ENCODE data around the gene MISFA. TPM values are rescaled to one million over a fixed set of nuclear protein-coding genes. Genes with fewer than 3 reads are reported as not detected.
"Not testable (repeated sequence)": the region's sequence is repeated elsewhere in the genome, so short reads cannot be mapped to it uniquely, and the experiment has no call there.

The MISFA gene
- total RNA-seq, 1 donor from 2014 or later = 1.7 TPM

DNA sequence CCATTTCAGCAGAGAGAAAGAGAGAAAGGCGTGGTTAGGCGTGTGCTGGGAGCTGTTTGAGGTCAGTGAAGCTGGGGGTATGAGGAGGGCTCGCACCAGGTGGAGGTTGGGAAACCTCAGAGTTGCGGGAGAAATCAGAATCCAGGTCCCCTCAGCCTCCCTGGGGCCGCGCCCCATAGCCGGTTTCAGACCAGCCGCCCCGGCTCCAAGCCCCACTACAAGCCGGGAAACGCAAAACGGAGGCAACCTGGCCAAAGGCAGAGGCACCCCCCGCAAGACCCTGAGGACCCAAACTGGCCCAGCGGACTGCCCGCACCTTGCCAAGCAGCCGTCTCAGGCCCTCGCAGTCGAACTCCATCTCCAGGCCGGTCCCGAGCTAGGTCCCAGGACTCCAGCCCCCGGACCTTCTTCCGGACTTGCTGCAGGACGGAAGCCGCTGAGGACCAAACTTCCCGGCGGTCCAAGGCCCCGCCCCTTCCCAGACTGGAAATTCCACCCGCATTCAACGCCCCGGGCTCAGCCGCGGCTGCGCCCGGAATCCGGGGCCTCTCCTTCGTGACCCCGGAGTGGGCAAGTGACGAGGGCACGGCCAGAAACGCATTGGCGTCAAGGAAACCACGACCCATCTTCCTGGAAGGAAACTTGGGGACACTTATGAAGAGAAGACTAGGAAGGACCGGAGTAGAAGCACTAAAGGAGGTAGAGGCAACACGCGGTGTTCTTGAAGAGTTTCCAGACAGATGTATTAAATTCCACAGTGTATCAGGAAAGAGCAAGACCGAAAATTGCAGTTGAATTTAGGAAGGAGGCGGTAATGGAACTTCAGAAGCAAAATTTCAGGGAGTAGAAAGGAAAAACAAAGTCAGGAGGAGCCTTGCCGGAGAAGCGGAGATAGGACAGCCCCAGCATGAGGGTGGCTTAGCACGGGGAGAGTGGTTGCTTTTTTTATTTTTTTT, 11.0 kb upstream of the MISFA start, which contains the start of gene UEVLD:
Gene UEVLD, minus strand, starts transcription at position 438 of the 956 bp plus-strand sequence. Its CDS starts 80 bp downstream, at position 358.
- Mint-ChIP-seq H3K9me3 (ENCODE audit: unreplicated experiment) (no peaks in the 10 kb centered on the region), H3K4me1 (ENCODE audit: low read depth, unreplicated experiment) (no peaks in the 10 kb centered on the region)

DNA sequence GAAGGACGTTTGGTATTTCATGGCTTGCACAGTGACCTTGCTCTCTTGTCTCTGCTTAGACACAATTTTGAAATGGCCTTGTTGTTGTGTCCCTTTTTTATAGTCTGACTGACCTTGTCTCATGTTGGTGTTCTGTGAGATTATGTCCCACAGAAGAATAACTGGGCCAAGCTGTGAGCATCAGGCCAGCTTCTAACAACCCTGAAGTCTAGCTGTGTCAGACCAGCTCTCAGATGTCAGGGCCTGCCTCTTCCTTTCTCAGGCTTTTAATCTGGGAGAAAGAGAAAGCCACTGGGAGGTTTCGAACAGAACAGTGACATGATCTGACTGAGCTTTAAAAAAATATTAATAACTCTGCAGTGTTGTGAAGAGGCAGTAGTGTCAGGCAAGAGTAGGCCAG, 9.0 kb upstream of the MISFA start:
- H3K4me1 Mint-ChIP-seq (ENCODE audit: low read depth, unreplicated experiment) = peaks cover 4% of the 10 kb centered on the region
- no peak overlapping the region for H3K4me3 Mint-ChIP-seq (ENCODE audit: unreplicated experiment)
- no peak for DNase-seq

More for the DNA sequence above, 11.0 kb upstream of the MISFA start, which contains the start of gene UEVLD:
- Mint-ChIP-seq H3K27ac (ENCODE audit: unreplicated experiment) (no peak within 1 kb of the TSS), H3K27me3 (ENCODE audit: unreplicated experiment) (peaks cover 1% of the 10 kb centered on the region), H3K36me3 (ENCODE audit: unreplicated experiment) (no peaks in the 10 kb centered on the region), H3K4me3 (ENCODE audit: unreplicated experiment) (no peak within 1 kb of the TSS)
- peak; percentile 89 for DNase-seq
- TF ChIP-seq, protein P1, sequence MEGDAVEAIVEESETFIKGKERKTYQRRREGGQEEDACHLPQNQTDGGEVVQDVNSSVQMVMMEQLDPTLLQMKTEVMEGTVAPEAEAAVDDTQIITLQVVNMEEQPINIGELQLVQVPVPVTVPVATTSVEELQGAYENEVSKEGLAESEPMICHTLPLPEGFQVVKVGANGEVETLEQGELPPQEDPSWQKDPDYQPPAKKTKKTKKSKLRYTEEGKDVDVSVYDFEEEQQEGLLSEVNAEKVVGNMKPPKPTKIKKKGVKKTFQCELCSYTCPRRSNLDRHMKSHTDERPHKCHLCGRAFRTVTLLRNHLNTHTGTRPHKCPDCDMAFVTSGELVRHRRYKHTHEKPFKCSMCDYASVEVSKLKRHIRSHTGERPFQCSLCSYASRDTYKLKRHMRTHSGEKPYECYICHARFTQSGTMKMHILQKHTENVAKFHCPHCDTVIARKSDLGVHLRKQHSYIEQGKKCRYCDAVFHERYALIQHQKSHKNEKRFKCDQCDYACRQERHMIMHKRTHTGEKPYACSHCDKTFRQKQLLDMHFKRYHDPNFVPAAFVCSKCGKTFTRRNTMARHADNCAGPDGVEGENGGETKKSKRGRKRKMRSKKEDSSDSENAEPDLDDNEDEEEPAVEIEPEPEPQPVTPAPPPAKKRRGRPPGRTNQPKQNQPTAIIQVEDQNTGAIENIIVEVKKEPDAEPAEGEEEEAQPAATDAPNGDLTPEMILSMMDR (IDR thresholded peaks at IDR 0.05; ENCODE audit: partially characterized antibody, unreplicated experiment) = no peak

DNA sequence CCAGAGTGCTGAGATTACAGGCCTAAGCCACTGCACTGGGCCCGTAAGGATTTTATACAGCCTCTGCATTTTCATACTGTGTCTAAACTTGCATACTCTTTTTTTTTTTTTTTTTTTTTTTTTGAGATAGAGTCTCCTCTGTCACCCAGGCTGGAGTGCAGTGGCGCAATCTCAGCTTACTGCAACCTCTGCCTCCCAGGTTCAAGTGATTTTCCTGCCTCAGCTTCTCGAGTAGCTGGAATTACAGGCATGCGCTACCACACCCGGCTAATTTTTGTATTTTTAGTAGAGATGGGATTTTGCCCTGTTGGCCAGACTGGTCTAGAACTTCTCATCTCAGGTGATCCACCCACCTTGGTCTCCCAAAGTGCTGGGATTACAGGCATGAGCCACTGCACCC, 5.5 kb upstream of the MISFA start:
- not testable (repeated sequence) for H3K27me3 Mint-ChIP-seq (ENCODE audit: unreplicated experiment); H3K36me3 Mint-ChIP-seq (ENCODE audit: unreplicated experiment); H3K4me3 Mint-ChIP-seq (ENCODE audit: unreplicated experiment); H3K9me3 Mint-ChIP-seq (ENCODE audit: unreplicated experiment); H3K27ac Mint-ChIP-seq (ENCODE audit: unreplicated experiment); DNase-seq; H3K4me1 Mint-ChIP-seq (ENCODE audit: low read depth, unreplicated experiment)

More for the DNA sequence above, 9.0 kb upstream of the MISFA start:
- H3K27ac Mint-ChIP-seq (ENCODE audit: unreplicated experiment) = no peak overlapping the region
- H3K9me3 Mint-ChIP-seq (ENCODE audit: unreplicated experiment) = no peaks in the 10 kb centered on the region
- H3K27me3 Mint-ChIP-seq (ENCODE audit: unreplicated experiment) = no peaks in the 10 kb centered on the region
- TF ChIP-seq, protein P1 (IDR thresholded peaks at IDR 0.05; ENCODE audit: partially characterized antibody, unreplicated experiment) = no peak
- no peaks in the 10 kb centered on the region for H3K36me3 Mint-ChIP-seq (ENCODE audit: unreplicated experiment)

DNA sequence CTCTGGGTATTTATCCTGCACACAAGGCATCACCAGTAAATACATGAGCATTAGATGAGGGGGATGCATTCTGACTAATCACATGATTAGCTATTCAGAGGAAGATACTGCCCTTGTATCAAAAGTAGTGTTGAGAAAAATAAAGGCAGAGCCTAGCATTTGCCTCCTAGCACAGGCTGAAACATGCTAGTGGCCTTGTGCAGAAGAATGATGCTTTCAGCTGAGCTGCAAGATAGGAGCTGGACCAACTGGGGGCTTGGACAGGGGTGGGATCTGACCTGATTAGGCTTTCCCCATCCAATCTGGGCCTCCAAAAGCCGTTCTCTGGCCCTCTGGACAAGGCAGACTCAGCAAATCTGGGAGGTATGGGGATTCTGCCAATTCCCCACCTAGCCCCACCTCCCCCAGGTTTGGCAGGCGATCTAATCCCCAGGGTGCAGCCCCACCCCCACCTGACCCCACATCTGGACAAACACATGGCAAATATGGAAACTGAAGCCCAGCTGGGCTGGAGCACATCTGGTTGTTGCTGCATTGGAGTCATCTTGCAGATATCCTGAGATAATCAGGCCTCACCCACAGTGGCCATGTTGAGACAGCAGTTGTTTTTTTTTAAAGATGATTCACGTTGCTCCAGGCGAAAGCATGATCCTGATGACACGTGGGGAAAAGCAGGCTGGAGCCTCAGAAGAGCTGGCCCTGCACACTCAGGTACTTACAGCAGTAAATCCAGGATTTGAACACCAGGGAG, 4.4 kb upstream of the MISFA start:
- TF ChIP-seq, protein P1 (IDR thresholded peaks at IDR 0.05; ENCODE audit: partially characterized antibody, unreplicated experiment) = no peak
- no peak overlapping the region for H3K4me3 Mint-ChIP-seq (ENCODE audit: unreplicated experiment)
- no peaks in the 10 kb centered on the region for H3K27me3 Mint-ChIP-seq (ENCODE audit: unreplicated experiment)
- peaks cover 2% of the 10 kb centered on the region for H3K9me3 Mint-ChIP-seq (ENCODE audit: unreplicated experiment)
- DNase-seq = no peak
- H3K27ac Mint-ChIP-seq (ENCODE audit: unreplicated experiment) = no peak overlapping the region
- H3K36me3 Mint-ChIP-seq (ENCODE audit: unreplicated experiment) = peaks cover 4% of the 10 kb centered on the region
- peaks cover 9% of the 10 kb centered on the region for H3K4me1 Mint-ChIP-seq (ENCODE audit: low read depth, unreplicated experiment)

DNA sequence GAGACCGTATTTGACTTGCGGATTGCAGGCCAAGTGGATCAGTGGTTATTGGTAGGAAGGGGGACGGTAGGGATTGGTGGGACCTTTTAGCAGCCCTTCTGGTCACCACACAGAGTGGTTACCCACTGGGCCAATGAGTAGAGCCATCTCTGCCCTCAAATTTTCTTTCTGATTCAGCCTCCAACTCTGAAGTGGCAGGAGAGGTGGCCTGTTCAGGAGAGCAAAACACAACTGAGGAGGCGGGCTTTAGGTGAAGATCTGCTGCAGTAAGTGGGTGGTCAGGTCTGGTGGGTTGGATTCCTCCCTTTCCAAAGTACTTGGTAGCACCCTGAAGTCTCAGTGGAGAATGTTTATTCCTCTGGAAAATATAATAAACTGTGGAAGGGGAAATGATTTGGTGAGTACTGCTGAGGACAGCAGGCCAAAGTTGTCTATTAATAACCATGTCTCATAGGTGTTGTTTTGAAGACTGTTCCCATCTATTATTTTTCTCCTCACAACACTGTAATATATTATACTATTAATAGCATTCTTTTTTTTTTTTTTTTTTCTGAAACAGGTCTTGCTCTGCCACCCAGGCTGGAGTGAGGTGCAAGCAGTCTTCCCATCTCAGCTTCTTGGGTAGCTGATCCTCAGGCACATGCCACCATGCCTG, 1.5 kb downstream of the MISFA start:
- TF ChIP-seq, protein P1 (IDR thresholded peaks at IDR 0.05; ENCODE audit: partially characterized antibody, unreplicated experiment) = no peak
- peaks cover 5% of the 10 kb centered on the region for H3K4me1 Mint-ChIP-seq (ENCODE audit: low read depth, unreplicated experiment)
- peaks cover 2% of the 10 kb centered on the region for H3K9me3 Mint-ChIP-seq (ENCODE audit: unreplicated experiment)
- DNase-seq = no peak
- no peak overlapping the region for H3K27ac Mint-ChIP-seq (ENCODE audit: unreplicated experiment)
- H3K36me3 Mint-ChIP-seq (ENCODE audit: unreplicated experiment) = peaks cover 4% of the 10 kb centered on the region
- H3K4me3 Mint-ChIP-seq (ENCODE audit: unreplicated experiment) = no peak overlapping the region
- H3K27me3 Mint-ChIP-seq (ENCODE audit: unreplicated experiment) = no peaks in the 10 kb centered on the region
